ENCODE measurements around the gene ZBTB22.

ZBTB22 gene

GRCh38 chr6:33312361-33313104 lies 5.0 kb downstream of the ZBTB22 start:
- TF ChIP-seq JUND (IDR thresholded peaks at IDR 0.05; ENCODE audit: low read depth): no peak
- in situ Hi-C loops (cut with HindIII; ENCODE audit: low pct_unique_long_range_greater_than_20kb, low sequenced_read_pairs): no loop called here
- peak; percentile 82 to 89 for DNase-seq (ENCODE audit: low read depth in 1 of 2, low spot score in 1 of 2)

GRCh38 chr6:33306356-33306755 lies 11.2 kb downstream of the ZBTB22 start:
- TF ChIP-seq JUND (IDR thresholded peaks at IDR 0.05; ENCODE audit: low read depth): no peak
- in situ Hi-C loops (cut with HindIII; ENCODE audit: low pct_unique_long_range_greater_than_20kb, low sequenced_read_pairs): no loop called here
- DNase-seq (ENCODE audit: low read depth in 1 of 2, low spot score in 1 of 2): no peak

GRCh38 chr6:33305052-33305451 lies 12.5 kb downstream of the ZBTB22 start:
- in situ Hi-C loops (cut with HindIII; ENCODE audit: low pct_unique_long_range_greater_than_20kb, low sequenced_read_pairs): no loop called here
- no peak for TF ChIP-seq JUND (IDR thresholded peaks at IDR 0.05; ENCODE audit: low read depth)
- no peak for DNase-seq (ENCODE audit: low read depth in 1 of 2, low spot score in 1 of 2)

- DNase-seq (ENCODE audit: low read depth in 1 of 2, low spot score in 1 of 2): no peak
- no peak for TF ChIP-seq JUND (IDR thresholded peaks at IDR 0.05; ENCODE audit: low read depth)
- in situ Hi-C loops (cut with HindIII; ENCODE audit: low pct_unique_long_range_greater_than_20kb, low sequenced_read_pairs): no loop called here
These were observed 13.3 kb downstream of the ZBTB22 start for GRCh38 chr6:33304216-33304615.

- no peak for DNase-seq (ENCODE audit: low read depth in 1 of 2, low spot score in 1 of 2)
- in situ Hi-C loops (cut with HindIII; ENCODE audit: low pct_unique_long_range_greater_than_20kb, low sequenced_read_pairs): no loop called here
- no peak for TF ChIP-seq JUND (IDR thresholded peaks at IDR 0.05; ENCODE audit: low read depth)
These were observed 15.7 kb downstream of the ZBTB22 start for GRCh38 chr6:33301877-33302276.

GRCh38 chr6:33299237-33299944 lies 18.2 kb downstream of the ZBTB22 start:
- peak; percentile 61 to 95 for DNase-seq (ENCODE audit: low read depth in 1 of 2, low spot score in 1 of 2)
- TF ChIP-seq JUND (IDR thresholded peaks at IDR 0.05; ENCODE audit: low read depth): no peak; the same call in none of the 2 replicates
- in situ Hi-C loops (cut with HindIII; ENCODE audit: low pct_unique_long_range_greater_than_20kb, low sequenced_read_pairs): no loop called here

GRCh38 chr6:33298773-33299236 lies 18.7 kb downstream of the ZBTB22 start, which contains the start of gene RGL2:
Gene RGL2 (minus strand): TSS chr6:33298942. CDS start chr6:33298610, 332 bp downstream.
- no peak for TF ChIP-seq JUND (IDR thresholded peaks at IDR 0.05; ENCODE audit: low read depth)
- in situ Hi-C loops (cut with HindIII; ENCODE audit: low pct_unique_long_range_greater_than_20kb, low sequenced_read_pairs): no loop called here
- DNase-seq (ENCODE audit: low read depth in 1 of 2, low spot score in 1 of 2): peak; percentile 55 to 85

- no peak for TF ChIP-seq JUND (IDR thresholded peaks at IDR 0.05; ENCODE audit: low read depth)
- DNase-seq (ENCODE audit: low read depth in 1 of 2, low spot score in 1 of 2): peak; percentile 86 to 98
- in situ Hi-C loops (cut with HindIII; ENCODE audit: low pct_unique_long_range_greater_than_20kb, low sequenced_read_pairs): no loop called here
These were observed 19.4 kb downstream of the ZBTB22 start for GRCh38 chr6:33297956-33298772.

- DNase-seq (ENCODE audit: low read depth in 1 of 2, low spot score in 1 of 2): peak; percentile 81 to 94
- in situ Hi-C loops (cut with HindIII; ENCODE audit: low pct_unique_long_range_greater_than_20kb, low sequenced_read_pairs): no loop called here
- TF ChIP-seq JUND (IDR thresholded peaks at IDR 0.05; ENCODE audit: low read depth): 0 out of 2 replicates have a peak, but pooled peaks have one; percentile 12
These were observed 20.1 kb downstream of the ZBTB22 start for GRCh38 chr6:33297406-33297955.

- TF ChIP-seq JUND (IDR thresholded peaks at IDR 0.05; ENCODE audit: low read depth): no peak
- DNase-seq (ENCODE audit: low read depth in 1 of 2, low spot score in 1 of 2): no peak
- in situ Hi-C loops (cut with HindIII; ENCODE audit: low pct_unique_long_range_greater_than_20kb, low sequenced_read_pairs): no loop called here
These were observed 20.6 kb downstream of the ZBTB22 start for GRCh38 chr6:33296797-33297405.

GRCh38 chr6:33295621-33296369 lies 21.7 kb downstream of the ZBTB22 start:
- no peak for TF ChIP-seq JUND (IDR thresholded peaks at IDR 0.05; ENCODE audit: low read depth)
- DNase-seq (ENCODE audit: low read depth in 1 of 2, low spot score in 1 of 2): no peak
- in situ Hi-C loops (cut with HindIII; ENCODE audit: low pct_unique_long_range_greater_than_20kb, low sequenced_read_pairs): no loop called here
